GM18505 (cell line): ENCODE results near the gene TMEM196.
"Not testable (repeated sequence)": the region's sequence is repeated elsewhere in the genome, so short reads cannot be mapped to it uniquely, and the experiment has no call there.

Experiments
- ATAC-seq: cut with Tn5 transposase; IDR thresholded peaks from one replicate; pipeline ENCODE4 v1.9.1; 2021; ENCODE audit not compliant: unreplicated experiment
- POLR2A ChIP-seq: IDR thresholded peaks from 4 replicates; pipeline ENCODE4 v1.6.1; 2011; ENCODE audit warnings: borderline replicate concordance; ENCODE audit not compliant: insufficient read depth, insufficient read length; ENCODE audit errors: extremely low read depth

The TMEM196 gene

GRCh38 chr7:19747740-19748339 is 25.6 kb downstream of the TMEM196 start:
- no peak for ATAC-seq
- no peak for TF ChIP-seq POLR2A

DNA sequence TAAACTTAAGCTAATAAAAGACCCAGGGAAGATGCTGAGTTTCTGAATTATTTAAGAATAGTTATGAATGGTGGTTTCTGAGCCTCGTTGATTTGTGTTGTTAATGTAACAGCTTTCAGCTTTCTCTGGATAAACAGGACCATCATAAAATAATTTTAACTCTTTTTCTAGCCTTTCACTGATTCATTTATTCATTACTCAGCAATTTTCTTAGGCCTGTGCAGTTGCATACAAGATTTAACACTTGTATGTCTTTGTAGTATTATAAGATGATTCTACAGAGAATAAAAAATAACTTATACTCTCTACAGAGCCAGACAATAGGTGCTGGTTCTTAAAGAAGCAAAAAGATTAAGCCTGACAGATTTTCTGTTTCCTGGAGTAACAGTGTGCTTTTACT is 29.3 kb downstream of the TMEM196 start:
- ATAC-seq: no peak
- no peak for TF ChIP-seq POLR2A

GRCh38 chr7:19728716-19729115 is 44.7 kb downstream of the TMEM196 start:
- TF ChIP-seq POLR2A: no peak
- ATAC-seq: no peak

- no peak for ATAC-seq
- no peak for TF ChIP-seq POLR2A
Measured at GRCh38 chr7:19725770-19726169, 47.6 kb downstream of the TMEM196 start.

DNA sequence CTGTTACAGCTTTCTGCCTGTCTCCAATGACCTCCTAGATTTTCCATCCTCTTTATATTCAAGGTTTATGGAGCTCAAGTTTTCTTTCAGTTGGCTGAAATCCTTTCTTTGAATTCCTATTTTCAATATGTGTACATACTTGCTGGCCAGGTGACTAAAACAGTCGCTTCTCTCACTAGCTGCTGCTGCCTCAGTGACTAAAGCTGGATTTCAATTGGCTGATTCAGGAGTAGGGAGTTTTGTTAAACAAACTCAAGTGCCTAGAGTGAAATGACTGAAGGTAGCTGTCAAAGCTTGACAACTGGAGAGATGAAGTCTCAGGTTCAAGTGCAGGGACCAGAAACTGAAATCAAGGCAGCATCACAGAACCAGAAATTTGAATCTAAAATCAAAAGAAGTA is 57.9 kb downstream of the TMEM196 start:
- no peak for TF ChIP-seq POLR2A
- ATAC-seq: no peak

GRCh38 chr7:19713676-19714075 is 59.7 kb downstream of the TMEM196 start:
- ATAC-seq: no peak
- TF ChIP-seq POLR2A: no peak

GRCh38 chr7:19709249-19709578 is 64.2 kb downstream of the TMEM196 start:
- ATAC-seq: no peak
- TF ChIP-seq POLR2A: no peak

GRCh38 chr7:19708397-19709248 is 64.8 kb downstream of the TMEM196 start, which contains the start of gene POLR1F:
POLR1F (minus strand) TSS chr7:19709037; CDS start chr7:19709016, 21 bp downstream.
- ATAC-seq: peak; percentile 99
- peak; percentile 98 for TF ChIP-seq POLR2A

GRCh38 chr7:19707240-19707639 is 66.2 kb downstream of the TMEM196 start:
- TF ChIP-seq POLR2A: no peak
- ATAC-seq: no peak

DNA sequence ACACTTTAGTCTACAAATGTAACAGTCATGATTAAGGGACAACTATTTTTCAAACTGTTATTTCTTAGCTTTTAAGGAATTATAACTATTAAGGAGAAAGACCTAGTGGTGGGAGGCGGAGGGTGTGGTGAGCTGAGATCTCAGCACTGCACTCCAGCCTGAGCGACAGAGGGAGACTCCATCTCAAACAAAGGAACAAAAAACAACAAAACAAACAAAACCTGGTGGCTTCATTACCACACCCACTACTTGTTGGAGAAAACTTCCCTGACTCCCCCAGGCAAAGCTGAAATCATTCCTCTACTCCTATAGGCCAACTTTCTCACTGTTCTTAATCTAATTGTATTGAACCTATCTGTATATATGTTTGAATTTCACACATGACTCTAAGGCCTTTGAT is 67.8 kb downstream of the TMEM196 start:
- ATAC-seq: no peak
- no peak for TF ChIP-seq POLR2A

DNA sequence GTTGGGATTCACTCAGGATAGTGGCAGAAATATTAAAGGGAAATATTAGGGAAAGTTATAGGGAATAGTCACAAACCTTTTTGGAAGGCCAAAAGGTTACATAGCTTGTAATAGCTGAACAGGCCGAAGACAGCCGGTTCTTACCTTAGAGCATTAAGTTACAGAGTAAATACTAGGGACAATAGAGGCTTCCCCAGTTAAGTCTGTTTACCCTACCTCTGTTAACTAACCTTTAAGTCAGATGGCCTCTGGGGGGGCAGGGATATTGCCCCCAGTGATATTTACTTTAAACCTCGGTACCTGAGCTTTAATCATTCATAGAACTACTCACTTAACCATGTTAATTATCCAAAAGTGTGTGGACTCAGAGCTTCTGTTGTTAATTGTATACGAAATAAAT is 71.9 kb downstream of the TMEM196 start:
- ATAC-seq: no peak
- TF ChIP-seq POLR2A: no peak

DNA sequence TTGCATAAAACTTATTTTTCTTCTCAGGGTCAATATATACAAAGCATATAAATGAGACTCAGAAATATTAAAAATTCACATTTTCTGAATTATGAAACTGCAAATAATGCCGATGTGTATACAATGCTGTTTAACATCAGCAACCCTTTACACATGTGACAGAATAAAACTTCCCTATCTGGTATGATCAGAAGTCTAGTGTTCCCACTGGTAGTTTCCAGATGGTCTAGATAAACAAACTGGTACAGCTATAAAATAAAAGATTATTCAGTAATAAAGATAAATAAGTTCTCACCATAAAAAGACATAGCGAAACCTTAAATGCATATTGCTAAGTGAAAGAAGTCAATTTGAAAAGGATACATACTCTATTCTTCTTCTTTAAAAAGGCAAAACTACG is 72.5 kb downstream of the TMEM196 start:
- no peak for ATAC-seq
- TF ChIP-seq POLR2A: no peak

DNA sequence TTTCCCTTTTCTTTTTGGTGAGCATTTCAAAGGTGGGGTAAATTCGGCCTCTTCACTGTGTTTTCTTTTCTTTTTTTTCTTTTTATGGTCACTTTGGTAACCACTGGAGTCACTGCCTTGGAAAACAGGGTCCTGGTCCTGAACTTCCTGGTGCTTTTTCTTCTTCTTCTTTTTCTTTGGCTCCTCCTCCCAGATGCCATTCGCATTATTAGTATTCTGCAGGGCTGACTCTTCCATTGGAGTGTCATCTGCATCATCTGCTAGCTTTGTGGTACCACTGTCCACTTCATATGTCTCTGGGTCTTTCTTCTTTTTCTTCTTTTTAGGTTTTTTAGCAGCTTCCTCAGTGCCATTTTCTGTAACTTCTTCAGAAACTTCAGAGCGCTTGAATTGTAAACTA is 75.1 kb downstream of the TMEM196 start:
- no peak for TF ChIP-seq POLR2A
- no peak for ATAC-seq

- no peak for ATAC-seq
- TF ChIP-seq POLR2A: no peak
Measured at GRCh38 chr7:19696926-19697325, 76.5 kb downstream of the TMEM196 start.

DNA sequence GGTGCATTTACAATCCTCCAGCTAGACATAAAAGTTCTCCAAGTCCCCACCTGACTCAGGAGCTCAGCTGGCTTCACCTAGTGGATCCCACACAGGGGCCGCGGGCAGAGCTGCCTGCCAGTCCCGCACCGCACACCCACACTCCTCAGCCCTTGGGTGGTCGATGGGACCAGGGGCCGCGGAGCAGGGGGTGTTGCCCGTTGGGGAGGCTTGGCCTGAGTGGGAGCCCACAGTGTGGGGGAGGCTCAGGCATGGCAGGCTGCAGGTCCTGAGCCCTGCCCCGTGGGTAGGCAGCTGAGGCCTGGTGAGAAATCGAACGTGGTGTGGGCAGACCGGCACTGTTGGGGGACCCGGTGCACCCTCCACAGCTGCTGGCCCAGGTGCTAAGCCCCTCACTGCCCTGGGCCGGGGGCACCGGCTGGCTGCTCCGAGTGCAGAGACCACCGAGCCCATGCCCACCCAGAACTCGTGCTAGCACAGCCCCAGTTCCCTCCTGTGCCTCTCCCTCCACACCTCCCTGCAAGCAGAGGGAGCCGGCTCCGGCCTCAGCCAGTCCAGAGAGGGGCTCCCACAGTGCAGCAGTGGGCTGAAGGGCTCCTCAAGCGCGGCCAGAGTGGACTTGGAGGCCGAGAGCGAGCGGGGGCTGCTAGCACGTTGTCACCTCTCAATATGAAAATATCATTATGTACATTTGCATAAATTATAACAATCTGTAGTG is 81.1 kb downstream of the TMEM196 start:
- TF ChIP-seq POLR2A: no peak
- ATAC-seq: no peak

- no peak for ATAC-seq
- no peak for TF ChIP-seq POLR2A
Measured at GRCh38 chr7:19690736-19691135, 82.7 kb downstream of the TMEM196 start.

GRCh38 chr7:19689130-19689529 is 84.3 kb downstream of the TMEM196 start:
- not testable (repeated sequence) for ATAC-seq
